HFFc6 (cell line): ENCODE results near the gene TBC1D14. TPM values are rescaled to one million over a fixed set of nuclear protein-coding genes. Genes with fewer than 3 reads are reported as not detected.

ENCODE experiments used
- DNase-seq: peaks from one replicate; pipeline ENCODE4 v3.0.0-alpha.2; 2018
- H3K27ac Mint-ChIP-seq: 2 replicates; pipeline ENCODE4 v1.8.0; 2020; ENCODE audit warnings: mild to moderate bottlenecking, mixed read lengths
- H3K27me3 Mint-ChIP-seq: 2 replicates; pipeline ENCODE4 v1.8.0; 2021; ENCODE audit warnings: mild to moderate bottlenecking, moderate library complexity, mixed read lengths; ENCODE audit not compliant: insufficient read depth
- H3K36me3 Mint-ChIP-seq: 2 replicates; pipeline ENCODE4 v1.8.0; 2021; ENCODE audit warnings: low read depth, mixed read lengths
- H3K4me1 Mint-ChIP-seq: 2 replicates; pipeline ENCODE4 v1.8.0; 2020; ENCODE audit warnings: low read depth, mixed read lengths
- H3K4me3 Mint-ChIP-seq: 2 replicates; pipeline ENCODE4 v1.8.0; 2020; ENCODE audit warnings: mild to moderate bottlenecking, moderate library complexity, mixed read lengths
- H3K9me3 Mint-ChIP-seq: 2 replicates; pipeline ENCODE4 v1.8.0; 2020; ENCODE audit warnings: mild to moderate bottlenecking, mixed read lengths
- CTCF ChIP-seq: fragments of 200-600 bp; sonication (generic); IDR thresholded peaks from 2 replicates; pipeline ENCODE4 v1.5.0; 2021; ENCODE audit warnings: antibody characterized with exemption, mild to moderate bottlenecking
- total RNA-seq, 6 experiments: library from RNA; stranded (reverse); fragmentation: NEBNext Ultra II Directional; extraction: Animal tissue kit (Norgen Biotek cat#: 25700); gene quantifications; 2 replicates in 1 of 6; 3 replicates in 5 of 6; pipeline ENCODE4 v1.2.3, GENCODE V29; 2021

TBC1D14 gene
- total RNA-seq, 6 experiments from 2014 or later, result 23.3 to 32.5 (median 27.9) TPM

GRCh38 chr4:6943012-6943884 lies 33.6 kb downstream of the TBC1D14 start:
- Mint-ChIP-seq H3K9me3 (no peaks in the 10 kb centered on the region), H3K27ac (peak overlapping the region; percentile 94; the same call in 1 of the 2 replicates), H3K36me3 (no peaks in the 10 kb centered on the region), H3K4me3 (no peak overlapping the region), H3K27me3 (no peaks in the 10 kb centered on the region; the same call in none of the 2 replicates), H3K4me1 (peaks cover 35% of the 10 kb centered on the region)
- no peak for DNase-seq
- no peak for TF ChIP-seq CTCF

GRCh38 chr4:6943885-6944225 lies 34.2 kb downstream of the TBC1D14 start:
- no peaks in the 10 kb centered on the region; the same call in none of the 2 replicates for H3K27me3 Mint-ChIP-seq
- H3K27ac Mint-ChIP-seq, result no peak overlapping the region
- DNase-seq, result no peak
- TF ChIP-seq CTCF, result no peak
- no peak overlapping the region for H3K4me3 Mint-ChIP-seq
- no peaks in the 10 kb centered on the region for H3K9me3 Mint-ChIP-seq
- peaks cover 35% of the 10 kb centered on the region for H3K4me1 Mint-ChIP-seq
- H3K36me3 Mint-ChIP-seq, result no peaks in the 10 kb centered on the region

GRCh38 chr4:6944301-6945051 lies 34.9 kb downstream of the TBC1D14 start:
- Mint-ChIP-seq H3K27ac (peak overlapping the region; percentile 44), H3K27me3 (no peaks in the 10 kb centered on the region; the same call in none of the 2 replicates), H3K36me3 (no peaks in the 10 kb centered on the region), H3K4me1 (peaks cover 35% of the 10 kb centered on the region), H3K9me3 (no peaks in the 10 kb centered on the region), H3K4me3 (no peak overlapping the region)
- no peak for DNase-seq
- no peak for TF ChIP-seq CTCF

- H3K9me3 Mint-ChIP-seq, result no peaks in the 10 kb centered on the region
- H3K4me3 Mint-ChIP-seq, result no peak overlapping the region
- H3K4me1 Mint-ChIP-seq, result peaks cover 35% of the 10 kb centered on the region
- no peak for TF ChIP-seq CTCF
- peak overlapping the region; percentile 44 for H3K27ac Mint-ChIP-seq
- H3K36me3 Mint-ChIP-seq, result no peaks in the 10 kb centered on the region
- no peaks in the 10 kb centered on the region; the same call in none of the 2 replicates for H3K27me3 Mint-ChIP-seq
- no peak for DNase-seq
Observed at GRCh38 chr4:6945052-6945409, 35.4 kb downstream of the TBC1D14 start.

GRCh38 chr4:6946497-6946896 lies 36.9 kb downstream of the TBC1D14 start:
- Mint-ChIP-seq H3K9me3 (no peaks in the 10 kb centered on the region), H3K4me1 (peaks cover 20% of the 10 kb centered on the region), H3K27me3 (no peaks in the 10 kb centered on the region; the same call in none of the 2 replicates), H3K4me3 (no peak overlapping the region), H3K36me3 (no peaks in the 10 kb centered on the region), H3K27ac (no peak overlapping the region)
- no peak for DNase-seq
- no peak for TF ChIP-seq CTCF
